Liver (tissue), 9 donors: Measurements from ENCODE around the gene RELL1. TPM values are rescaled to one million over a fixed set of nuclear protein-coding genes. Genes with fewer than 3 reads are reported as not detected.

Experiments used
- DNase-seq: peaks from one replicate; pipeline ENCODE4 v3.0.0-alpha.2; 2017; ENCODE audit warnings: low spot score
- H3K27ac ChIP-seq, 2 donors: one replicate each; pipeline ENCODE4 v1.7.0; 2013; ENCODE audit warnings: inconsistent platforms in 2 of 2, low read length in 2 of 2, control low read depth in 1 of 2, low read depth in 1 of 2, mild to moderate bottlenecking in 1 of 2
- H3K27me3 ChIP-seq, 4 donors: one replicate each; pipeline versions ENCODE4 v1.6.1 to v1.7.0; 2013; ENCODE audit warnings: low read length in 3 of 4, inconsistent platforms in 1 of 4, mild to moderate bottlenecking in 1 of 4, moderate library complexity in 1 of 4; ENCODE audit not compliant: control insufficient read depth in 4 of 4, insufficient read depth in 4 of 4
- H3K36me3 ChIP-seq, 4 donors: one replicate each; pipeline versions ENCODE4 v1.6.1 to v1.7.0; 2013; ENCODE audit warnings: low read length in 3 of 4, mild to moderate bottlenecking in 3 of 4, low read depth in 1 of 4, moderate library complexity in 1 of 4; ENCODE audit not compliant: control insufficient read depth in 4 of 4, insufficient read depth in 3 of 4
- H3K4me1 ChIP-seq, 4 donors: one replicate each; pipeline versions ENCODE4 v1.6.1 to v1.7.0; 2013; ENCODE audit warnings: low read length in 3 of 4, mild to moderate bottlenecking in 3 of 4, moderate library complexity in 1 of 4; ENCODE audit not compliant: control insufficient read depth in 4 of 4, insufficient read depth in 4 of 4
- H3K4me3 ChIP-seq, 3 donors: one replicate each; pipeline versions ENCODE4 v1.6.1 to v1.7.0; 2013; ENCODE audit warnings: low read length in 3 of 3, control low read depth in 1 of 3, low read depth in 1 of 3, mild to moderate bottlenecking in 1 of 3
- H3K9ac ChIP-seq, 2 donors: one replicate each; pipeline ENCODE4 v1.7.0; 2013; ENCODE audit warnings: low read length in 2 of 2, mild to moderate bottlenecking in 2 of 2, moderate library complexity in 2 of 2, control low read depth in 1 of 2, low read depth in 1 of 2
- H3K9me3 ChIP-seq, 4 donors: one replicate each; pipeline versions ENCODE4 v1.6.1 to v1.7.0; 2013; ENCODE audit warnings: low read length in 3 of 4; ENCODE audit not compliant: control insufficient read depth in 4 of 4
- CTCF ChIP-seq: fragments of 150-350 bp; IDR thresholded peaks from 2 replicates; pipeline ENCODE4 v1.5.1; 2017; ENCODE audit warnings: improper control_type of control experiment, low read depth, low read length; ENCODE audit not compliant: missing input control
- EGR1 ChIP-seq, 2 donors: IDR thresholded peaks; 2 replicates each; pipeline ENCODE4 v1.6.1; 2016 to 2018; ENCODE audit warnings: antibody characterized with exemption in 2 of 2, low read depth in 2 of 2
- FOXA1 ChIP-seq: IDR thresholded peaks from 2 replicates; pipeline ENCODE4 v1.6.1; 2016; ENCODE audit warnings: antibody characterized with exemption
- FOXA2 ChIP-seq: IDR thresholded peaks from 2 replicates; pipeline ENCODE4 v1.6.1; 2016; ENCODE audit warnings: antibody characterized with exemption
- GABPA ChIP-seq, 2 donors: IDR thresholded peaks in 1 of 2; conservative IDR thresholded peaks in 1 of 2; 2 replicates each; pipeline ENCODE4 v1.6.1; 2016; ENCODE audit warnings: antibody characterized with exemption in 2 of 2, mild to moderate bottlenecking in 1 of 2, moderate library complexity in 1 of 2
- HNF4A ChIP-seq, 2 donors: conservative IDR thresholded peaks; 2 replicates each; pipeline ENCODE4 v1.6.1; 2016; ENCODE audit warnings: antibody characterized with exemption in 2 of 2, mild to moderate bottlenecking in 2 of 2
- HNF4G ChIP-seq: IDR thresholded peaks from 2 replicates; pipeline ENCODE4 v1.6.1; 2016; ENCODE audit warnings: antibody characterized with exemption
- JUND ChIP-seq, 2 donors: IDR thresholded peaks; 2 replicates each; pipeline ENCODE4 v1.6.1; 2016; ENCODE audit warnings: antibody characterized with exemption in 2 of 2
- MAX ChIP-seq: IDR thresholded peaks from 2 replicates; pipeline ENCODE4 v1.6.1; 2016; ENCODE audit warnings: antibody characterized with exemption
- NR2F2 ChIP-seq: IDR thresholded peaks from 2 replicates; pipeline ENCODE4 v1.6.1; 2016; ENCODE audit warnings: antibody characterized with exemption
- RAD21 ChIP-seq, 2 donors: IDR thresholded peaks; 2 replicates each; pipeline ENCODE4 v1.6.1; 2016; ENCODE audit warnings: antibody characterized with exemption in 2 of 2, mild to moderate bottlenecking in 2 of 2
- REST ChIP-seq: IDR thresholded peaks from 2 replicates; pipeline ENCODE4 v1.6.1; 2016; ENCODE audit warnings: antibody characterized with exemption, mild to moderate bottlenecking
- RXRA ChIP-seq, 2 donors: IDR thresholded peaks; 2 replicates each; pipeline ENCODE4 v1.6.1; 2017 to 2018; ENCODE audit warnings: antibody characterized with exemption in 2 of 2, mild to moderate bottlenecking in 1 of 2
- SP1 ChIP-seq: IDR thresholded peaks from 2 replicates; pipeline ENCODE4 v1.6.1; 2018; ENCODE audit warnings: antibody characterized with exemption, mild to moderate bottlenecking
- TAF1 ChIP-seq: conservative IDR thresholded peaks from 2 replicates; pipeline ENCODE4 v1.6.1; 2016; ENCODE audit warnings: antibody characterized with exemption, mild to moderate bottlenecking
- YY1 ChIP-seq: IDR thresholded peaks from 2 replicates; pipeline ENCODE4 v1.6.1; 2016; ENCODE audit warnings: antibody characterized with exemption, mild to moderate bottlenecking
- WGBS: extraction: QIAGEN DNeasy Blood & Tissue Kit; methylation state at CpG from one replicate; pipeline ENCODE4 v1.1.7; 2013; 5-methylcytosine and 5-hydroxymethylcytosine counted together
- polyA plus RNA-seq, 2 donors: library from polyadenylated mRNA; stranded (reverse) in 1 of 2; unstranded in 1 of 2; fragments of 200-250 nt in 1 of 2; fragments of >200 nt in 1 of 2; fragmentation: Nextera tagmentation in 1 of 2; extraction: Ambion mirVana in 1 of 2; gene quantifications; one replicate each; pipeline versions ENCODE4 v1.2.1 to v1.2.3, GENCODE V29; 2013 to 2015
- total RNA-seq, 2 donors: library from RNA; depleted of rRNA; stranded (reverse); fragments of >200 nt; gene quantifications; one replicate each; pipeline ENCODE4 v1.2.3, GENCODE V29; 2014
- TF ChIP-seq, protein P1 (sequence below): IDR thresholded peaks from 2 replicates; pipeline ENCODE4 v1.6.1; 2016; ENCODE audit warnings: antibody characterized with exemption
- TF ChIP-seq, protein P2 (sequence below): IDR thresholded peaks from 2 replicates; pipeline ENCODE4 v1.6.1; 2016; ENCODE audit warnings: antibody characterized with exemption
- donor health status: healthy.
- donor health status: healthy.
- donor health status: healthy.
- donor health status: healthy.
- donor health status: healthy.

The RELL1 gene
- total and polyA plus RNA-seq, 4 donors, result 1.5 to 16.8 (median 7.3) TPM

GRCh38 chr4:37644962-37645361 is 41.2 kb downstream of the RELL1 start (continued):
- TF ChIP-seq CTCF (no peak), TAF1 (no peak), JUND (IDR thresholded peaks at IDR 0.05) (peak; percentile 72 to 85), YY1 (peak; percentile 60)

- 70% methylated on average over 11 of the region's 11 CpGs for WGBS
- no peak for DNase-seq
- TF ChIP-seq YY1 (peak; percentile 63), RXRA (IDR thresholded peaks at IDR 0.05) (peak; percentile 23 to 55), TAF1 (no peak), GABPA (IDR thresholded peaks at IDR 0.05 in 1 of 2, conservative IDR thresholded peaks at IDR 0.05 in 1 of 2) (no peak), FOXA1 (no peak), NR2F2 (no peak), HNF4A (conservative IDR thresholded peaks at IDR 0.05) (peak; percentile 61 to 73), JUND (IDR thresholded peaks at IDR 0.05) (no peak), FOXA2 (no peak), RAD21 (IDR thresholded peaks at IDR 0.05) (no peak), CTCF (no peak), SP1 (no peak), EGR1 (IDR thresholded peaks at IDR 0.05; ENCODE audit: low read depth in 2 of 2) (no peak), REST (no peak), MAX (peak; percentile 32), HNF4G (no peak)
- TF ChIP-seq, protein P1, sequence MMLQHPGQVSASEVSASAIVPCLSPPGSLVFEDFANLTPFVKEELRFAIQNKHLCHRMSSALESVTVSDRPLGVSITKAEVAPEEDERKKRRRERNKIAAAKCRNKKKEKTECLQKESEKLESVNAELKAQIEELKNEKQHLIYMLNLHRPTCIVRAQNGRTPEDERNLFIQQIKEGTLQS, result no peak
- TF ChIP-seq, protein P2, sequence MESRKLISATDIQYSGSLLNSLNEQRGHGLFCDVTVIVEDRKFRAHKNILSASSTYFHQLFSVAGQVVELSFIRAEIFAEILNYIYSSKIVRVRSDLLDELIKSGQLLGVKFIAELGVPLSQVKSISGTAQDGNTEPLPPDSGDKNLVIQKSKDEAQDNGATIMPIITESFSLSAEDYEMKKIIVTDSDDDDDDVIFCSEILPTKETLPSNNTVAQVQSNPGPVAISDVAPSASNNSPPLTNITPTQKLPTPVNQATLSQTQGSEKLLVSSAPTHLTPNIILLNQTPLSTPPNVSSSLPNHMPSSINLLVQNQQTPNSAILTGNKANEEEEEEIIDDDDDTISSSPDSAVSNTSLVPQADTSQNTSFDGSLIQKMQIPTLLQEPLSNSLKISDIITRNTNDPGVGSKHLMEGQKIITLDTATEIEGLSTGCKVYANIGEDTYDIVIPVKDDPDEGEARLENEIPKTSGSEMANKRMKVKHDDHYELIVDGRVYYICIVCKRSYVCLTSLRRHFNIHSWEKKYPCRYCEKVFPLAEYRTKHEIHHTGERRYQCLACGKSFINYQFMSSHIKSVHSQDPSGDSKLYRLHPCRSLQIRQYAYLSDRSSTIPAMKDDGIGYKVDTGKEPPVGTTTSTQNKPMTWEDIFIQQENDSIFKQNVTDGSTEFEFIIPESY, result no peak
Measured at GRCh38 chr4:37641886-37642849, 44.0 kb downstream of the RELL1 start.

More at GRCh38 chr4:37641886-37642849, 44.0 kb downstream of the RELL1 start:
- H3K4me1 ChIP-seq, result peaks cover 9 to 51% (median 33%) of the 10 kb centered on the region in 4 donors
- H3K27ac ChIP-seq, result peak overlapping the region; percentile 57 to 66
- no peak overlapping the region for H3K9ac ChIP-seq
- H3K36me3 ChIP-seq, result no peaks in the 10 kb centered on the region
- H3K4me3 ChIP-seq, result no peak overlapping the region
- H3K9me3 ChIP-seq, result no peaks in the 10 kb centered on the region
- no peaks in the 10 kb centered on the region for H3K27me3 ChIP-seq
